HG03060 (cell line): ENCODE measurements around the gene KCNQ1OT1.
A peak's percentile ranks its signal among the peaks of the same experiment; 100 is the strongest.

Source experiments
- ATAC-seq: cut with Tn5 transposase; IDR thresholded peaks from one replicate; pipeline ENCODE4 v1.9.1; 2021; ENCODE audit warnings: low read depth, moderate number of reproducible peaks; ENCODE audit not compliant: unreplicated experiment

KCNQ1OT1 gene

GRCh38 chr11:2704356-2704755 lies 4.6 kb upstream of the KCNQ1OT1 start:
- ATAC-seq = no peak

DNA sequence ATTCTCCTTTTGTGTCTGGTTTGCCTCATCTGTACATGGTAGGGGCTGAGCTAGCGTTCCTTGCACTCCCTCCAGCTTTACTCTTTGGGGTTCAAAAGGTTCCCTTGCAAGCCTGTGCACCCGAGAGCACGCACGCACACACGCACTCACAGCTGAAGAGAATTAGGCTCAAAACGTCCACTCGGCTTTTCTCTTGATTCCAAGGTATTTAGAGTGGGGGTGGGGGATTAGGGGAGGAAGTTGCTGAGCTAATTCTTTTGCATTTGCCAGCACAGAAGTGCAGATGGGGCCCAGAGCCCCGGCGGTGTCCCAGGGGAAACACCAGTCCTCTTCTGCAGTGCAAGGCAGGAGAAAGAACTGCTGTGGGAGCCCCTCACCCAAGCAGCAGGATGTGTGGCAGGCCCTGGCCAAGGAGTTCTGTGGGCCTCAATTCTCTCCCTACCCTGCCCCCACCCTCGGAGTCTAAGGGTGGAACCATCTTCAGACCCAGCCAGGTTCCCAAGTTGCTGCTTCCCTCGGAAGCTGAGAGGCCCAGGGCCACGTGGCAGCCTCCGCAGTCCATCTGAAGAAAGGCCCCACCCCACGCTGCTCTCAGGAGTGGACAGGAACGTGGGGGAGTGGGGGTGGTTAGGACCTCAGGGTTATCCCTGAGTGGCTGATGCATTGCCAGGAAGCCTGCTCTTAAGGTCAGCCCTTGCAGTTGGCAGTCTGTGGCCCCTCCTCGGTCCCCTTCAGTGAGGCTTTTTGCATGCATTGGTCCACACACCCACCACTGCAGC lies 3.8 kb upstream of the KCNQ1OT1 start:
- no peak for ATAC-seq

- ATAC-seq = no peak
Observed at GRCh38 chr11:2702771-2703362, 3.1 kb upstream of the KCNQ1OT1 start.

DNA sequence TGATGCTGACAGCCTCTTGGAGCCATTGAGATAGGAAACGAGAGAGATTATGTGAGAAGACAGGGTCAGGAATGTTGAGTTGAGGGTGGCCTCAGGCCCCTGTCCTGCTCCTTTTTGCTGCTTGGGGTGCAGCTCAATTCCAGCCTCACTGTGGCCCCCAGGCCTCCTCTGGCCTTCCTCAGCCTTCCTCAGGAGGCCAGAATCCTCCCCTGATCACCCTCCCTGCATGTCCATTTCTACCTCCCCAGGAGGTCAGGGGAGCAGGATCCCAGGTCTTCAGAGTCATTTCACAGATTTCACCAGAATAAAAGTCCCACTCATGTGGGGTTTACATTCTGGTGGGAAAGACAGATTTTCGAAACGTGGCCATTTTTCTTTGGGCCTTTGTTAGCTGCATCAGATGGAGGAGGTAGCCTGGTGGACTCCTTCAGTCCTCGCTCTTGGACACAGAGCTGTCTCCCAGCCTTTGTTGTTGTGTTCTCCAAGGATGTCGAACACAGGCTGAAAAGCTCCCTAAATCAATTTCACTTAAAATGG lies 2.2 kb upstream of the KCNQ1OT1 start:
- no peak for ATAC-seq

DNA sequence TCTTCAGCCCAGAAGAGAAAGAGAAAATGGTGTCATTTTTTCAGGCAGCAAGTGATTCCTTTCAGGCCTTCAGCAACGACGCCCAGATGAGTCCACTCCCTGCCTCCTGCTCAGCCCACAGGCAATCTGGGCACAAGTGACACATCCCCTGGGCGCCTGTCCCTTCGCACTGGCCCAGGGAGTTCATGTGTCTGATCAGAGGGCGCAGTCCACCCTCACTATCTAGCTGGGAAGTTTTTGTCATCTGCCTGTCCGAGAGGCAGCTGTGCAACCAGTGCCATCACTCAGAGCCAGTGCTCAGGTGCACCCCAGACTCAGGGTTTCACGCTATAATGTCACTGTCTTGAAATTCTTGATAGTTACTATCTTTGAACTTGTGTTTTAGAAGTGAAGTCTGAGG lies 1.4 kb upstream of the KCNQ1OT1 start:
- no peak for ATAC-seq

DNA sequence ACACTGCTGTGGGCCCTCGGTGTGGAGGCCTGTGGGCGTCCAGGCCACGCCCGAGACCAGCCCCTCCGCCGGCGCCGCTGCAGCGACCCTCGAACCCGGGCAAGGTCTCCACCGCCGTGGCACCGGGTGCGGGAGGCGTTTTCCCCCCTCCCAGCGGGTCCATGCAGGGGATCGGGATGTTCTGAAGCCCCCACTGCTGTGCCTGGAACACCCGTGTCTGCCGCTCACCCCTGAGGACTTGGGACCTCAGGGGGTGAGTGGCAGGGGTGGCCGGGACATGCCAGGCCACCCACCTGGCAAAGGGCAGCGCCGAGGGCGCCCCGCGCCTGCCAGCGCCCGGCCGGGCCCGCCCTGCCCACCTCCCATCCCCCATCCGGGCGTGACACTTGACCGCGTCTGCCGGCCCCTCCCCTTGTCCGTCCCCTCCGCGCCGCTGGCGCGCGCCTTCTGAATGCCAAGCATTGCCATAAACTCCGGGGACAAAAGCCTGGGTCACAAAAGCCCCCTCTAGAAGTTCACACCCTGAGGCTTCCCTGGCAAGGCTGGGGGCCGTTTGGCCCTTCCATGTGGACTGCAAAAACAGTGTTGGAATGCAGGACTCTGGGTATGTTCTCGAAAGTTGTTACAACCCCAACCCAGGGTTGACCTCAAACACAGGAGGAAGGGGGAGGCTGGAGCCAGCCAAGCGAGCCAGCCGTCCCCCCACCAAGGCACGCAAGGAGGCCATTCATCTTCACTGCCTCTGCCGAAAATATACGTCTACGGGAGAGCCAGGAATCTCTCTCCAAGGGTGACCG lies 819 bp upstream of the KCNQ1OT1 start:
- peak; percentile 17 for ATAC-seq

GRCh38 chr11:2699185-2699530 lies 636 bp downstream of the KCNQ1OT1 start:
- ATAC-seq = no peak

GRCh38 chr11:2698386-2699184 lies 1.2 kb downstream of the KCNQ1OT1 start:
- no peak for ATAC-seq

DNA sequence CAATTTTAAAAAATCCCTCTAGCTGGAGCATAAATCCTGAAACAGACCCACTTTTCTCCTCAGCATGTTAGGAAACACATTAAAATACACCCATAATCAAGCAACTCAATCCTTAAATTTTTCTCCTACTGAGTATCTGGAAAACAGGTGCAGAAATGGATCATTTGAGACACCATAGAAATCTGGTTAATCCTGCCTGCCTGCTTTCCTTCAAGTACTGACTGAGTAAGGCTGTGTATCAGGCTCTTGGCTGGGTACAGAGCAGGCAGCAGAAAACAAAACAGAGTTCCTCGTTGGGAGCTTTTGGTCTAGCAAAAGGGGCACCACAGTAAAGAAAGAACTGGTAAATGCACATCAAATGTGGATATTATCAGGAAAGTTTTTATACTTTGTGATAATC lies 1.9 kb downstream of the KCNQ1OT1 start:
- ATAC-seq = no peak

DNA sequence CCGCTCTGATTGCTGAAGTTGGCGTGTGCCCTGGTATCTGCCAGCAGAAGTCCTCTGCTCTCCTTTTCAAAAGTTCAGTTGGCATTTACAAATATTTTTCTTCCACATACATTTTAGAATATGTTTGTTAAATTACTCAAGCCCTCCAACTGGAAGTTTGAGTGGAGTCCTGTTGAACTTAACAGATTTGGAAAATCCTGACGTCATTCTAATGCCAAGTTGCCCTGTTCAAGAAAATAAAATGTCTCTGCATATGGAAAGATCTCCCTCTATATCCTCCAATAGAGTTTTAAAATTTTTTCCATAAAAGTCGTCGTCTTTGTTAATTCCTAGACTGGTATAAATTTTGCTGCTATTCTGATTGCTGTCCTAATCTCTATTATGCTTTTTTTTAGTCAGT lies 3.3 kb downstream of the KCNQ1OT1 start:
- no peak for ATAC-seq

GRCh38 chr11:2694995-2695939 lies 4.5 kb downstream of the KCNQ1OT1 start:
- no peak for ATAC-seq

DNA sequence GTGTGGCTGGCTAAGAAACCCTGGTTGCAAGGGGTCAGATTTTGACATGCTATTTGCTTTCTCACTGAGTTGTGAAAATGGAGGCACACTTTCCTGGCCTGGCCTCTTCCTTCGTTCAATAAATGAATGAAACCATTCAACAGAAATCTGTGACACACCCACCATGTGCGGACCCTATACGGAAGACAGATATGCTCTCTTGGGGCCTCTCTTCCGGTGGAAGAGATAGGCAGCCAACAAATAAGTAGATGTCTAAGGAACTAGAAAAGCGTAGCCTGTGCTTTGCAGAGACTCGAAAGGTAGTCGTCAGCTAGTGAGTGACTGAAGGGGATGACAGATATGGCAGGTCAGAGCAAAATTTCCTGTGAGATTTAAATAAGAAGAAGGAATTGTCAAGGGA lies 5.3 kb downstream of the KCNQ1OT1 start:
- ATAC-seq = no peak

DNA sequence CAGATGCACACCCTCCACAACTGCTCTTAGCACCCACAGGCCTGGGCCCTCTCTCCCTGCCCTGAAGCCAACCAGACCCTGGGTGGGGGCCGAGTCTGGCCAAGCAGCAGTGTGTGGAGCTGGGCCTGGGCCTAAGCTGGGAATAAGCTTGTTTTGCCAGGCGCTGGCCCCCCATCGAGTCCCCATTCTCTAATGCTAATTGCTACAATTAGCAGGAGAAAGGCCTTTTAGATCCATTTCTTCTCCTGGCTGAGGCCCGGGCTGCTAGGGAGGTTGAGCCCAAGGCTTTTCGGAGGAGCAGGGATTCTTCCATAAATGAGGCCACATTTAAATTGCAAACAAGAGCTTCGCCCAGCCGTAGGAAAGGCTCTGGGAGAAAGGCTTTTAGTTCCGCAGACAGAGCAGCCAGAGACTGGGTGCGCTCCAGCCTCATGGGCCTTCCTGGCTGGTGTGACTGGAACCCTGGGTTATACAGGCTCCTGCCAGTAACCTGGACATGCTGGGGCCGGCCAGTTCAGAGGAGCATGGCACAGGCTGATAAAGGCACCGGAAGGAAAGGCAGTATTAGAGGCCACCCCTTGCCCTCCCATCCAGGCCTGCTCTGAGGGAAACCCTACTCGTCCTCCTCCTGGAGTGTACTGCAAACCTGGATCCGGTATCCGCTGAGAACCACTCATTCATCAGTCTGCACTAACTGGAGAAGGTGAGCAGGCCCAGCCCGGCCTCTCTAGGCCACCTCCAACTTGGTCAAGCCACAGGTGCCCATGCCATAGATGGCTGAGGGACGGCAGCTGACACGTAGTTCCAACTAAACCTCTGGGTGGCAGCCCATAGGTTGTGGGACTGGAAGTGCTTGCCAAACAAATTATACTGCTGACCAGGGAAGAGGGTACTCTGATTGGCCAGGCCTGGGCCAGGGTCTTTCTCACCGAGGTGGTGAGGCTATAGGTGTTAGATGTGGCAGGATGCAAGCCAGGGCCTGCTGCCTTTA lies 6.2 kb downstream of the KCNQ1OT1 start:
- no peak for ATAC-seq

GRCh38 chr11:2691991-2692875 lies 7.6 kb downstream of the KCNQ1OT1 start:
- ATAC-seq = no peak

- no peak for ATAC-seq
Observed at GRCh38 chr11:2691355-2691761, 8.4 kb downstream of the KCNQ1OT1 start.

GRCh38 chr11:2690596-2691354 lies 9.0 kb downstream of the KCNQ1OT1 start:
- ATAC-seq = no peak
